NB4 (cell line): ENCODE data around the gene IL1RN.
A peak's percentile ranks its signal among the peaks of the same experiment; 100 is the strongest.

Experiments used
- DNase-seq: peaks from one replicate; pipeline ENCODE4 v3.0.0; 2010; ENCODE audit warnings: low read depth
- H3K4me3 ChIP-seq: one replicate; pipeline ENCODE4 v1.5.1; 2011; ENCODE audit warnings: mild to moderate bottlenecking, low read depth, low read length, moderate library complexity
- CTCF ChIP-seq: IDR thresholded peaks from one replicate; pipeline ENCODE4 v1.5.1; 2012; ENCODE audit warnings: low read depth, low read length
- MAX ChIP-seq: IDR thresholded peaks from 2 replicates; pipeline ENCODE4 v1.6.1; 2011; ENCODE audit warnings: low read depth, low read length
- MYC ChIP-seq: IDR thresholded peaks from 2 replicates; pipeline ENCODE4 v1.6.1; 2011; ENCODE audit warnings: low read depth, low read length
- POLR2A ChIP-seq: IDR thresholded peaks from 2 replicates; pipeline ENCODE4 v1.6.1; 2011; ENCODE audit warnings: mild to moderate bottlenecking; ENCODE audit not compliant: insufficient read length; ENCODE audit errors: extremely low read depth

The IL1RN gene

GRCh38 chr2:113133704-113134598 lies 6.6 kb downstream of the IL1RN start:
- peak; percentile 53 for DNase-seq
- TF ChIP-seq MAX: no peak
- no peak for TF ChIP-seq POLR2A
- TF ChIP-seq CTCF: no peak
- TF ChIP-seq MYC: no peak

DNA sequence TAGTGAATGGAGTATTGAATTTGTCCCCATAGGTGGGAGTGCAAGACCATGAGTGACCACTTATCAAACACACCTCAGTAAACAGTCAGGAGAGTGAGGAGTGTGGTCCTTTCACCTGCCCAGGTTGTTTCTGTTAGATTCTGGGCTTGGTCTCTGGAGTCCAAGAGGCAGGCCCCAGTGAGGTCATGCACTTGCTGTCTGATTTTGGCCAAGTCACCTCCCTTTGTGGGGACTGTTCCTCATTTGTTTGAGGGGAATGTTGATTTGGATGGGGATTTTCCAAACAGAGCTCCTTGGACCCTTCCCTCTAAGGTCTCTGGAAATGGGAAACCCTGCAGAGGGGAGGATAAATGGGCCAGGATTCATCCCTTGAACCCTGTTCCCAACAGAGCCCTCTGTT lies 7.3 kb downstream of the IL1RN start:
- no peak for DNase-seq
- no peak for TF ChIP-seq MYC
- no peak for TF ChIP-seq CTCF
- TF ChIP-seq POLR2A: no peak
- TF ChIP-seq MAX: no peak

More at GRCh38 chr2:113133704-113134598, 6.6 kb downstream of the IL1RN start:
- H3K4me3 ChIP-seq: no peak overlapping the region

DNA sequence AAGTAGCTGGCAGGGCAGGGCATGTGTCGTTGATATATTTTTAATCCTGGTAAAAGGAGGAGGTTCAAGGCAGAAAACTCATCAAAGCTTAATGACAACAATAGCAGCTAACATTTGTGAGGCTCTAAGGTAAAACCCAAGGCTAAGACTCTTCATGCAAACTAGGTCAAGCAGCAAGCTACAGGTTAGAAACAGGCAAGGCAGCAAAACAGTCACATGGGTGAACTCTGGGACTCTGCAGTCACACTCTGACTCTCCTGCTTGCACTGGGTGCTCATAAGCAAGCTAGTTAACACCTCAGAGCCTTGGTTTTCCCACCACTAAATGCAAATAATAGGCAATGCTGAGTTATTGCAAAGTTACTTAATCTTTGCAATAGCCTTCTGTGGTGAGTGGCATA lies 7.9 kb downstream of the IL1RN start:
- DNase-seq: no peak
- H3K4me3 ChIP-seq: no peak overlapping the region

More for the DNA sequence above, 7.3 kb downstream of the IL1RN start:
- H3K4me3 ChIP-seq: no peak overlapping the region

GRCh38 chr2:113136828-113137775 lies 9.7 kb downstream of the IL1RN start:
- TF ChIP-seq MAX (peak; percentile 55; the same call in 1 of the 2 replicates), CTCF (peak; percentile 73), MYC (peak; percentile 34; the same call in 1 of the 2 replicates), POLR2A (no peak)
- DNase-seq: peak; percentile 71
- no peak overlapping the region for H3K4me3 ChIP-seq

More for the DNA sequence above, 7.9 kb downstream of the IL1RN start:
- TF ChIP-seq POLR2A: no peak
- no peak for TF ChIP-seq MYC
- no peak for TF ChIP-seq MAX
- no peak for TF ChIP-seq CTCF

DNA sequence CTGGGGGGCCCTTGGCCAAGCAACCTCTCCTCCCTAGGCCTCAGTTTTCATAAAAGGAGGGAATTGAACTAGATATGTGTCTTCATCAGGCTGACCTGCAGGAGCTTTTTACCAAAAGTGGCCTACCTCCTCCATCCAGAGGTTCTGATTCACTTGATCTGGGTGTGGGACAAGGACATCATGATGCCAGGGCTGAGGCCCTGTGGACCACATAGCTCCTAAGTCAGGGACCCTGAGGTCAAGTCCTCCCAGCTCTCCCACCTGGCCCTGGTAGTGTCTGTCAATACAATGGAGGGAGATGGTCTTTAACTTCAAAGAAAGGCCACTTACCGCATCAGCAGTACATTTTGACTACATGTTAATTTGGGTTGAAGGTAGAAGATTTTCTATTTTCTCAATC lies 10.4 kb downstream of the IL1RN start:
- TF ChIP-seq POLR2A: no peak
- no peak for TF ChIP-seq MYC
- no peak for TF ChIP-seq MAX
- TF ChIP-seq CTCF: no peak
- no peak overlapping the region for H3K4me3 ChIP-seq
- no peak for DNase-seq
